ENCODE results near the gene MYCL.

MYCL gene

DNA sequence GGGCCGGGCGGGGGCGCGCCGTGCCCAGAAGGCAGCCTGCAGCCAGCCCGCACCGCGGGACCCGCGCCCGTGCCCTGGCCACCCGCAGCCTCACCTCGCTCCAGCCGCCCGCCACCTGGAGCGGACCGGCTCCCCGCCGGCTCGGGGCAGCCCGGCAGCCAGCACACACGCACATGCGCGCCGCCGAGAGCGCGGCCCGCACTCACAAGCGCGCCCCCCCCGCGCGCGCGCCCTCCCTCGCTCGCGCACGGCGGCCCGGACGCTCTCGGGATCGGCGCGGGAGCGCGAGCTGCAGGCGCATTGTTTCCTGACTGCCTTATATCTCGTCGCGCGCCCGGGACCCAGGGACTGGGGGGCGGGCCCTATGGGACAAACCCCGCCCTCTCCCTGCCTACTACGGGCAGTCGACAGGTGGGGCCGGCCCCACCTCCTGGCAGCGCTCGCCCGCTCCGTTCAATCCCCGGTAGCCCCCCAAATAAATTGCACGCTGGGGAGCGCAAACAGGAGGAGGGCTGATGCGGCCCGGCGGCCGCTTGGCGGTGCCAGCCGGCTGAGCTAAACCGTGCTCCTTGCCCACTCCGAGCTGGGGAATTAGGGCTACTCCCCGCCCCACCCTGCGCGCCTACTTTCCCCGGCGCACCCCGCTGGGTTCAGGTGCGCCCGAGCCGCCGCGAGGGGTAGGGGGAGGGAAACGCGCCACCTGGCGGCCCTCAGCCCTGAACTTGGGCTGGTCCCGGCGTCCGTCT lies at the start of gene MYCL:
TSS of gene MYCL (minus strand) at position 204 of the 746 bp plus-strand sequence. CDS start 483 bp downstream, outside the sequence.
- DNase-seq (ENCODE audit: low read depth, low spot score): no peak

- no peak for DNase-seq (ENCODE audit: low read depth, low spot score)
These were observed 48.2 kb upstream of the MYCL start for GRCh38 chr1:39949891-39950290.

- no peak for DNase-seq (ENCODE audit: low read depth, low spot score)
These were observed 45.5 kb upstream of the MYCL start for GRCh38 chr1:39947260-39947659.

DNA sequence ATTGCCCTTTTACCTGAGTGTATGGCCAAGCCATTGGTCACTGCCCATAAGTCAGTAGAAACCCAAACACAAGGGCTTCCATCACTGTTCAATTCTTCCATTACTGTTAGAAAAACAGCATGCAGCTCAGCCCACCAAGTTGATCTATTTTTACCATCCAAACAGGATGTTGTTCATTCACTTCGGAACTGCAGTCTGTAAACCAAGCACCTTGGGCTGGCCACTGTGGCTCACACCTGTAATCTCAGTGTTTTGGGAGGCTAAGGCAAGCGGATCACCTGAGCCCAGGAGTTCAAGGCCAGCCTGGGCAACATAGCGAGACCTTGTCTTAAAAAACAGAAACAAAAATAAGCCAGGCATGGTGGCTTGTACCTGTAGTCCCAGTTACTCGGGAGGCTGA lies 44.5 kb upstream of the MYCL start:
- DNase-seq (ENCODE audit: low read depth, low spot score): no peak

DNA sequence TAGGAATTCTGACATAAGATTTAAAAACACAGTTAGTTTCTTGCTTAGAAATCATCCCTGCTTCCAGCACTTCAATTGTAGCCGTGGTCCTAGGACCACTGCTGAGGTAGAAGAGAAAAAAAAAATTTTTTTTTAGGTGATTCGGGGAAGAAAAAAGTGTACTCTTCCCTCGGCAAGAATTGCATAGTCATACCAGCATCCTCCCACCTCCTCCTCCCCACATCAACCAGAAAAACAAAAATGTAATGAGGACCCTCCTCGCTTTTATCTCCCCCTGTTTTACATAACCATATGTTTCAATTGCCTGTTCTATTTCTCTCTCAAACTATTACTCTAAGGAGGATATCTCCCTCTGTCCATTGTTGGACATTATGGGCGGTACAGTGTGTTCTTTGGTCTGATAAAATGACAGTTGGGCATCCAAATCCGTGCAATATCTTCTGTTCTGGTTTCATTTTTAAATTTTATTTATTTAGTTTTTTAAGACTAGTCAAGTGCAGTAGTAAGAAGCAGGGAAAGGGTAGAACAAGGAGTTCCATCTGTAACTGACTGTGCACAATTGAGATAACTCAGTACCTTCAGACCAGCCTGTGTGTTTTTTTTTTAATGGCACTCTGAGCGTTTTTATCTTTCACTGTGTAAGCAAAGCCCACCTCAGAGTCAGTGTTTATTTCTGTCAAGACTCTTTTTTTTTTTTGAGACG lies 42.8 kb upstream of the MYCL start:
- no peak for DNase-seq (ENCODE audit: low read depth, low spot score)

DNA sequence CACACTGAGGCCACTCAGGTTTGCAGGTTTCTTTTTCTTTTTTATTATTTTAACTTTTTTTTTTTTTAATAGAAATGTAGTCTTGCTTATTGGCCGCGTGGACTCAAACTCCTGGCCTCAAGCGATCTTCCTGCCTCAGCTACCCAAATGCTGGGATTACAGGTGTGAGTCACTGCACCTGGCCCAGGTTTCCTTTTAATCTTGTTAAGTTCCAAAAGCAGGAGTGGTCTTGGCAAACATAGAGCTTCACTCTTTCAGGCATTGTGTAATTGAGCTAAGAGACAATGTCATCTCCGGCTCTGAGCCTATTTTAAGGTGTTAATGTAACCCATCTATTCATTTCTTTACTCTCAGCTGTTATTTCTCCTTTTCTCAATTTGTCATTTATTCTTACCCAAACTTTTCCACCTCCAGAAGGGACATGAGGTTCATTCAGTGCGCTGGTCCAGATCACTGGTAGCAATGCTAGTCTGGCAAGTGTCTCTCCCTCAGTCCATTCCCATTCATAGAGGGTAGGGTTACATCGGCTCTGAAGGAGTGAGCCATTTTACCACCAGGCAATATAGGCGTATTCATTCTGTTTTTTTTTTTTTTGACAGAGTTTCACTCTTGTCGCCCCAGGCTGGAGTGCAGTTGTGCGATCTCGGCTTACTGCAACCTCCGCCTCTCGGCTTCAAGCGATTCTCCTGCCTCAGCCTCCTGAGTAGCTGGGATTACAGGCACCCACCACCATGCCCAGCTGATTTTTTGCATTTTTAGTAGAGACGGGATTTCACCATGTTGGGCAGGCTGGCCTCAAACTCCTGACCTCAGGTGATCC lies 42.0 kb upstream of the MYCL start:
- DNase-seq (ENCODE audit: low read depth, low spot score): no peak

DNA sequence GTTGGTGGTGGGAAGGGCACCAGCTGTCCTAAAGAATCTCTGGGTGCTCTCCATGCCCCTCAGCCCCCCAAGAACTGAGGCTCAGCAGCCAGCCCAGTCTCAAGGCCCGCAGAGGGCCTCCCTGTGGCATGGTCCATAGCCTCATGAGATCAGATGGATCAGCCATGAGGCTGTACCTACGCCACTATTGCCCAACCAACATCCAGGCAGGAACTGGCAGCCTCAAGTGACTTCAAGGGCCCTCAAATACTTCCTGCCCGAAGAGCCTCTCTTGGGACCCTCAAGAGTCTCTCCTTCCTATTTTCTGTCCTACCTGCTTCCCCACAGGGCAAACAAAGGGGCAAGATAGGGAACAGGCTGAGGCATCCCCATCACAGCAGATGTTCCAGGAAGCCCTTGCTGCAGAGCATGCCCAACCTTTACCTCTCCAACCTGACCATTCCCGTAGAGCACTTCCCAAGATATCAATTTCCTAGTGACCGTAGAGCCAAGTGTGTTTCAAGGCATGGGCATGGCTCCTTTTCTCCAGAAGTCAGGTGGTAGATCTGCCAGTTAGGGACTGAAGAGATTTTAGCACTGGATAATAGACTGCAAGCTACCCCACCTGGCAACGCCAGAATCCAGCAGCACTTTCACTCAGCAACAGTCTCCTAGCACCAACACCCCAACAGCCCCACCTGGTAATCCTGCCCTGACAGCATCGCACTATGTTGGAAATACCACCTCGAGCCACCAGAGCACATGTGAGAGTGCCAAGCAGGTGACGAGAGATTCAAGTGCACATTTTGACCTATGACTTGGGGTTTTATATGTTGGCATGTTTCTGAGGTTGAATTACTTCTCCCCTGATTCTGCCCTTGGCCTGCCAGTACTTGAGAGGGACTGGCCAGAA lies 39.5 kb upstream of the MYCL start:
- DNase-seq (ENCODE audit: low read depth, low spot score): no peak

GRCh38 chr1:39940253-39940652 lies 38.5 kb upstream of the MYCL start:
- no peak for DNase-seq (ENCODE audit: low read depth, low spot score)

GRCh38 chr1:39938856-39939255 lies 37.1 kb upstream of the MYCL start:
- no peak for DNase-seq (ENCODE audit: low read depth, low spot score)

- DNase-seq (ENCODE audit: low read depth, low spot score): no peak
These were observed 35.2 kb upstream of the MYCL start for GRCh38 chr1:39936724-39937491.

GRCh38 chr1:39933956-39934941 lies 32.5 kb upstream of the MYCL start:
- no peak for DNase-seq (ENCODE audit: low read depth, low spot score)

DNA sequence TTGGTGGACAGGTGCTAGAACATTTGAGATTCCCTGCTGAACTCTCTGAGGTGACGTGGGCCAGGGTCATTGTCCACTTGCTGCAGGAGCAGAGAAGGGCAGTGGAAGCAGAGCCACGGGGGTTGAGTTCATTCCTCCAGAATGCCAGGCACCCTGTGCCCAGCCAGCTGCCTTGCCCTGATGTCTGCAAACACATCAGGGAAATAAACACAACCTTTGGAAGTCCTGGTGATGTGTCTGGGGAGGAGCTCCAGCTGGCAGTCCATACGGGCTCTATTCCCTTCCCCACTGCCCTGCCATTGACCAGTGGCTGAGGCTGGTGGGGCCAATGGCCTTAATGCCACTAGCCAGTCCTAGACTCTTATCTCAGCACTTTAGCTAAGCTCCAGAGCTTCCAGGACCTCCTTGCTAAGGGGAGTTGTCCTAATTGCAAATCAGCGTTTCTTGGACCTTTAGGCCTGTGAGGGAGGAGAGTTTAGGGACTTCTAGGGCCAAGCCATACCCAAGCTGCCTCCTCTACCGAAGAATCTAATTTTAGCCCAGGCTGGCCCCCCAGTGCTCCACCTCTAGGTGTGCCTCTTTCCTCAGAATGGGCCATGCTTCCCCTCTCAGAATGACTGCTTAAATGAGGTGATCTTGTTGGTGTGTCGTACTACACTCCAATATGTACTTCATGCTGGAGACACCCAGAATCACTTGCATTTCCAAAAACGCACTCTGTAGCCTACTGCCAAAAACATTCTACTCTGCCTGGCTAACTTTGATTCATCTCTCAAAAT lies 27.3 kb upstream of the MYCL start:
- no peak for DNase-seq (ENCODE audit: low read depth, low spot score)

- DNase-seq (ENCODE audit: low read depth, low spot score): no peak
These were observed 25.8 kb upstream of the MYCL start for GRCh38 chr1:39927538-39927937.

DNA sequence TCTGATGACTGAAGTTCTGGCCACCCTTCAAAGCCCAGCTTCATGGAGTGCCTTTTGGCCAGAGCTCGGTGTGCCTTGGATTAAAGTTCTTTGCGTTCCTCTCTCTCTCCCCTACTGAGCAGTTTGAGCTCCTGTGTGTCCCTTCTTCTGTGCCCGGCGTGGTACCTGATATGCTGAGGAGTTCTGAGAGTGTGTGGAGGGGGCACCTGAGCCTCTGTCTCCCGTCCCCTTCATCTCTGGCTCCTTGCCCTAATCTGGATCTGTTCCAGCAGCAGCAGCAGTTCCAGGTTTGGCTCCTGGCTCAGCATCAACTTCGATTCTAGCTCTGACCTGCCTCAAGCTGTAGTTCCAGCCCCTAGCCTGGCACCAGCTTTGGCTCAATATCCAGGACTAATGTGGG lies 25.1 kb upstream of the MYCL start:
- no peak for DNase-seq (ENCODE audit: low read depth, low spot score)

- DNase-seq (ENCODE audit: low read depth, low spot score): no peak
These were observed 24.7 kb upstream of the MYCL start for GRCh38 chr1:39926343-39926793.

- no peak for DNase-seq (ENCODE audit: low read depth, low spot score)
These were observed 24.1 kb upstream of the MYCL start for GRCh38 chr1:39925721-39926342.

GRCh38 chr1:39922251-39922688 lies 20.6 kb upstream of the MYCL start:
- no peak for DNase-seq (ENCODE audit: low read depth, low spot score)

- DNase-seq (ENCODE audit: low read depth, low spot score): no peak
These were observed 17.8 kb upstream of the MYCL start for GRCh38 chr1:39919545-39919944.
